Measurements from ENCODE around the gene SIRT6. TPM values are rescaled to one million over a fixed set of nuclear protein-coding genes. Genes with fewer than 3 reads are reported as not detected.

Gene SIRT6
- total and polyA plus RNA-seq, 9 of the 15 experiments (the other 6 are each of a cell fraction or from before 2014, with no cell fraction given): 1.4 to 41.1 (median 10.2) TPM

- no peak for TF ChIP-seq E2F1 (CRISPR knock-in tag; IDR thresholded peaks at IDR 0.05)
- TF ChIP-seq JUND (IDR thresholded peaks at IDR 0.05; ENCODE audit: borderline replicate concordance, low read depth, low read length): 0 out of 2 replicates have a peak, but pooled peaks have one; percentile 5
- TF ChIP-seq JUND (tag; IDR thresholded peaks at IDR 0.05; ENCODE audit: borderline replicate concordance, low read depth, low read length): no peak
- TF ChIP-seq HINFP (tag; conservative IDR thresholded peaks at IDR 0.05; ENCODE audit: low read depth): peak; percentile 63; the same call in 1 of the 2 replicates
- TF ChIP-seq ZBTB43 (CRISPR knock-in tag; IDR thresholded peaks at IDR 0.05): no peak
- no peak for TF ChIP-seq YY1 (IDR thresholded peaks at IDR 0.05; ENCODE audit: borderline replicate concordance in 1 of 3, control insufficient read depth in 1 of 3, extremely low read depth in 1 of 3, insufficient read depth in 3 of 3, insufficient read length in 1 of 3, insufficient replicate concordance in 2 of 3, low read depth in 1 of 3, low read length in 2 of 3)
- no peak for TF ChIP-seq PCBP1 (IDR thresholded peaks at IDR 0.05; ENCODE audit: low read depth, low read length, poor library complexity, severe bottlenecking)
- TF ChIP-seq CREB3 (tag; conservative IDR thresholded peaks at IDR 0.05; ENCODE audit: low read depth): no peak
- no peak for TF ChIP-seq CBX3 (IDR thresholded peaks at IDR 0.05; ENCODE audit: borderline replicate concordance in 1 of 2, low read length in 2 of 2)
- no peak for TF ChIP-seq IRF9 (tag; IDR thresholded peaks at IDR 0.05)
- TF ChIP-seq UBTF (IDR thresholded peaks at IDR 0.05; ENCODE audit: borderline replicate concordance in 1 of 2, low read depth in 2 of 2, low read length in 2 of 2): no peak
- no peak for TF ChIP-seq SREBF1 (IDR thresholded peaks at IDR 0.05; ENCODE audit: borderline replicate concordance, low read depth, low read length)
- 0 out of 2 replicates have a peak, but pooled peaks have one; percentile 40 for TF ChIP-seq EHMT2 (IDR thresholded peaks at IDR 0.05)
- TF ChIP-seq THRAP3 (IDR thresholded peaks at IDR 0.05; ENCODE audit: borderline replicate concordance): no peak
- no peak for TF ChIP-seq TCFL5 (CRISPR knock-in tag; conservative IDR thresholded peaks at IDR 0.05)
- no peak for TF ChIP-seq MCM2 (IDR thresholded peaks at IDR 0.05; ENCODE audit: low read depth)
Measured at GRCh38 chr19:4139614-4140236, 42.6 kb downstream of the SIRT6 start (continued).

All from K562 (cell line).